Stimulated activated CD4-positive, alpha-beta T cell treated with anti-CD3 and anti-CD28 coated beads, Interleukin-4, amount 100 ng/mL, for 4 hours (primary cell): ENCODE data around the gene ECSCR.
"Not testable (repeated sequence)": the region's sequence is repeated elsewhere in the genome, so short reads cannot be mapped to it uniquely, and the experiment has no call there.

Experiments
- DNase-seq, 2 experiments: peaks; one replicate each; pipeline ENCODE4 v3.0.0-alpha.2; 2020

Gene ECSCR, protein sequence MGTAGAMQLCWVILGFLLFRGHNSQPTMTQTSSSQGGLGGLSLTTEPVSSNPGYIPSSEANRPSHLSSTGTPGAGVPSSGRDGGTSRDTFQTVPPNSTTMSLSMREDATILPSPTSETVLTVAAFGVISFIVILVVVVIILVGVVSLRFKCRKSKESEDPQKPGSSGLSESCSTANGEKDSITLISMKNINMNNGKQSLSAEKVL

DNA sequence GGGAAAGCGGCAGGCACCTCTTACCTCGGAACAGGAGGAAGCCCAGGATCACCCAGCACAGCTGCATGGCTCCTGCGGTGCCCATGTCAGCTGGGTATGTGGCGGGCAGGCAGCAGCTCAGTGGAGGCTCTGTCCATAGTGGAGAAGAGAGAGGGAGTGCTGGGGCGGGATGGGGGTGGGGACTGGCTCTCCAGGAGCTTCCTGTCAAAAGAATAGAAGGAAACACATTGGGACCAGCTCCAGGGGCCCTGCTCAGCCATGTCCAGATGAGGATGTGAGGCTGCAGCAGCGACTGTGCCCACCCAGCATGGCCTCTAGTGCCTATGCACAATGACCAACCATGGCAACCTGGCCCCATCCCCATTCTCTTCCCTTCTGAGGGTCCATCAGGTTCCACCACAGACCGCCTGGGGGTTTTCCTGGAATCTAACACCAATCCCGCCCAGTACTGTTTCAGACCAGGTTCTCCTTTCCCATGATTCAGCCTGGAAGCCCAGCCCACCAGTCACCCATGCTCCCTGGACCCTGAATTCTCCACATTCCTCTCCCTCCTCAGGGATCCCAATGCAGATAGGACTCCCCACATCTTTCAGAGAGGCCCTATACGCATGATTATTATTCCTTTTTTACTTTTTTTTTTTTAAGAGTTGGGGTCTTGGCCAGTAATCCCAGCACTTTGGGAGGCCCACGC lies at the start of gene ECSCR:
Gene ECSCR (minus strand): TSS at position 158 of the 691 bp plus-strand sequence. CDS start 73 bp downstream, at position 85.
- no peak for DNase-seq

DNA sequence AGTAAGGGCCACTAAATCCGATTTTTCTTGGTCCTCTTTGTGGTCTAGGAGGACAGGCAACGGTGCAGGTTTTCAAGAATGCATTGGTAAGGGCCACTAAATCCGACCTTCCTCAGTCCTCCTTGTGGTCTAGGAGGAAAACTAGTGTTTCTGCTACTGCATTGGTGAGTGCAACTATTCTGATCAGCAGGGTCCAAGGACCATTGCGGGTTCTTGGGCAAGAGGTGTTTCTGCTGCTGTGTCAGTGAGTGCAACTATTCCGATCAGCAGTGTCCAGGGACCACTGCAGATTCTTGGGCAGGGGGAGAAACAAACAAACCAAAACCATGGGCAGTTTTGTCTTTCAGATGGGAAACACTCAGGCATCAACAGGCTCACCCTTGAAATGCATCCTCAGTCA lies 42.2 kb upstream of the ECSCR start:
- not testable (repeated sequence) for DNase-seq

DNA sequence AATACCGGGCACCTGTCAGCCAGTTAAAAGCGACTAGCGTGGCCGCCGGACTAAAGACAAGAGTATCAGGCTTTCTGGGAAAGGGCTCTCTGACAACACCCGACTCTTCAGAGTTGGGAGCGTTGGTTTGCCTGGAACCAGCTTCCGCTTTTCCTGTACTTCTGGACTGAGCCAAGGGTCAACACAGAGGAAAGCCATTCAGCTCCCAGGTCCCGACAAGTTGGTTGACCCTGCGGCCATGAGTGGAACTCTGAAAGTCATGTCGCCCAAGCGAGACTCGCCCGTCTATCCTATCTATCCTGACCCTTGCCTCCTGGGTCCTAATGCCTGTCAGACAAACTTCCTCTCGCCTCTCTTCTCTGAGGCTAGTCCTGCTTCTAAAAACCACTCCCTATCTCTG lies 41.3 kb upstream of the ECSCR start:
- not testable (repeated sequence) for DNase-seq

DNA sequence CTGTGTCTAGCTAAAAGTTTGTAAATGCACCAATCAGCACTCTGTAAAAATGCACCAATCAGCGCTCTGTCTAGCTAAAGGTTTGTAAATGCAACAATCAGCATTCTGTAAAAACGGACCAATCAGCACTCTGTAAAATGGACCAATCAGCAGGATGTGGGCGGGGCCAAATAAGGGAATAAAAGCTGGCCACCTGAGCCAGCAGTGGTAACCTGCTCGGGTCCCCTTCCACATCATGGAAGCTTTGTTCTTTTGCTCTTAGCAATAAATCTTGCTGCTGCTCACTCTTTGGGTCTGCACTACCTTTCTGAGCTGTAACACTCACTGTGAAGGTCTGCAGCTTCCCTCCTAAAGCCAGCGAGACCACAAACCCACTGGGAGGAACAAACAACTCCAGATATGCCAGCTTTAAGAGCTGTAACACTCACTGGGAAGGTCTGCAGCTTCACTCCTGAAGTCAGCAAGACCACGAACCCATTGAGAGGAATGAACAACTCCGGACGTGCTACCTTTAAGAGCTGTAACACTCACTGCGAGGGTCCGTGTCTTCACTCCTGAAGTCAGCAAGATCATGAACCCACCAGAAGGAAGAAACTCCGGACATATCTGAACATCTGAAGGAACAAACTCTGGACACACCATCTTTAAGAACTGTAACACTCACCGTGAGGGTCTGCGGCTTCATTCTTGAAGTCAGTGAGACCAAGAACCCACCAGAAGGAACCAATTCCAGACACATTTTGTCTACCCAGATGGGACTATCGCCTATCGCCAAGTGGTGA lies 40.7 kb upstream of the ECSCR start:
- DNase-seq: not testable (repeated sequence)

DNA sequence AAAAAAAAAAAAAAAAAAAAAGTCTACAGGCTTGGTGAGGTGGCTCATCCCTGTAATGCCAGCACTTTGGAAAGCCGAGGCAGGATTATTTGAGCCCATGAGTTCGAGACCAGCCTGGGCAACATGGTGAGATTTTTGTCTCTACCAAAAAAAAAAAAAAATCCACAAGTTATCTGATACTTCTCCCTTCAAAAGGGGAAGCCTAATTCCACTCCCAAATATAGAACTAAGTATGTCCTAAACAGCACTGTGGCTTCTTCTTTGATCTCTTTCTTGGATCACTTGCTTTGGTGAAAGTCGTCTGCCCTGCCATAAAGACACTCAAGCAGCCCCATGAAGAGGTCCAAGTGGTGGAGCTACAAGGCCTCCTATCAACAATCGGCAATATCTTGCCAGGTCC lies 38.8 kb upstream of the ECSCR start:
- no peak for DNase-seq

DNA sequence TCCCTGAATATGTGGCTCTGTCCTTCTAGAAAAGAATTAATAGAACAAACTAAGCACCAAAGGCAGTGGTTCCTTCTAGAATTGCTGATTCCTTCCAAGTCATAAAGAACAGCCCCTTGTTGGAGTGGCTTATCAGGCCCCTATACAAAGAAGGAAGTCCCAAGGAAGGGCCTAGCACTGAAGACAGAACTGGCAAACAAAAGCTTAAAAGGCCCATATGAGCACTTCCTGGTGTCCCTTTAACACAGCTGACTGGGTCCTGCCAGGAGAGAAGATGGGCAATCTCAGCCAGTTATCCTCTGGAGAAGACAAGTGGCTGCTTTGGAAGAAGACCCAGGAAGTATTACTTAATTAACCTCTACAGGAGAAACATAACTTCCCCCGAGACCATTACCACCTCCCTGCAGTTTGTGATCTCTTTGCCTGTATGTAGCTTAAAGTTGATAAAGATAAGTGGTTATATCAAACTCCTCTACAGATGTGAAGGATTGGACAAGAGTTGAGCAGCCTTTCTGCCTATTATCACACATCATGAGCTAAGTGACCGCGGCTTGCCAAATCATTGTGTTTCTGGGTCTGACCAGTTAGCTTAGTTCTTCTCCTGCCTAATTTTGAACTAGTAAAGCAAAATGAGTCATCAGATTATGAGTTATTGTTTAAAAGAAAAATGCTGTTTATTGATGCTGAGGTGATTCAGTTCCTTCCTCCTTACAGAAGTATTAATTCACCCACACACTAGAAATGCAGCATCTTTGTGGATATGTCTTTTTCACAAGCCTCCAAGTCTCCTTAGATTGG lies 33.3 kb upstream of the ECSCR start:
- DNase-seq: no peak

DNA sequence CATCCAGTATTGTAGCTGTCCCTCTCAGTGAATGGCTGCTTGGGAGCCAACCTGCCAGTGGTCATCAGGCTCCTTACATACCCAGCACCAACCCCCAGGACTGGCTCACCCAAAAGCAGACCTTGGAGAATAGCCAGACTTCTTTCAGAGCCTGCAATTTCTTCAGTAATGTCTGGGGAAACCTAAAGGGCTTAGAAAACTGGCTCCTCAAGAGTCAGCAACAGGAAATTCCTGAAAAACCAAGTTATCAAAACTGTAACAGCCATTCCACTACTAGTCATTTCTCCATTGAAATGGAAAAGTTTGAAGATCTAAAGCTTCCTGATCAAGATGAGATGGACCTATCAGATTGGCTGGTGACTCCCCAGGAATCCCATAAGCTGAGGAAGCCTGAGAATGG lies 32.3 kb upstream of the ECSCR start:
- no peak for DNase-seq

DNA sequence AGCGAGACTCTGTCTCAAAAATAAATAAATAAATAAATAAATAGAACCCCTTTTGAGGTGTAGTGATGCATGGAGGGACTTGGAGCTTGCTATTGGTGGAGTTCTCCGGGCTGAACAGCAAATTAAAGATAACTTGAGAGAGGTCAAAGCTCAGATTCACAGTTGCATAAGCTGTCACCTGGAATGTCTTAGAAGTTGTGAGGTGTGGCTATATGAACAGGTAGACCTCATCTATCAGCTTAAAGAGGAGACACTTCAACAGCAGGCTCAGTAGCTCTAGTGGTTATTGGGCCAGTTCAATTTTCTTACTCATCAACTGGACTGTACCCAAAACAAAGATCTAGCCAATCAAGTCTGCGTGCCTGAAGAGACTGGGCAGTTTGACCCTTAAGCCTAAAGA lies 31.7 kb upstream of the ECSCR start:
- DNase-seq: no peak

DNA sequence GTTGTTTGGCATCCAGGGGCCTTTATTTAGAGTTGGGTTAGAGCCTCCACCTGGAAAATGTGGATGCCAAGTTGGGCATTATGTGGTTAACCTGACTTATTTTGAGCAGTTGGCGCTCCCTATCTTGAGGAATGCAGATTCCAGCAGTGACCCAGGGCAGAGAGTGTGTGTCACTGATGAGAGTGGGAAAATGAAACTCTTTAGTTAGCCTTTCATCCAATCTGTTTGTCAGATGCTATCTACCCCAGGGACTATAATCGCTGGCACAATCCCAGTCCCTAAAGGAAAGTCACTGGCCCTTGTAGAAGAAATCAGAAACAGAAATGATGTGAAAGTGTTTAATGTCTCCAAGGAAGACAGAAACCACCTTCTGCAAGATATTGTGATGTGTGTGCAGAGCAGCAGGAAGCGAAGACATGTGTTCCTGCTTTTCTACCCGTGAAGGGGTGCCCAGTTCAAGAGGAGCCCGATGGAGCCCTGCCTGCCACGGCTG lies 30.2 kb upstream of the ECSCR start:
- no peak for DNase-seq

DNA sequence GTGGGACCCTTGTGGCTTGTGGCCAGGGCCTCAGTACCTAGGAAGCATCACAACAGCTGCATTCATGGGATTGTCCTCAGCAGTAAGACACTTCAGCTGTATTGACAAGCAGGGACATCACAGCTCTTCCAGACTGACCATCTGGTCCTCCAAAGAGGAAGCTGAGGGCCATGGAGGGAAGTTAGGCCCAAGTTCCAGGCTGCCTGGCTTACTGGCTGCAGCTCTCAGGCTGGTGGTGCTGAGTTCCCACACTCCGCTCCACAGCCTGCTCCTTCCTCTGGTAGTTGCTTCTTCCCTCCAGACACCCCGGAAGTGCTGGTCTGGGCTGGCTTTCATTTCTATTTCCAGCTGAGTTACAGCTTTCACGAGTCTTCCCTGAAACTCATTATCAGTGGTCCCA lies 25.7 kb upstream of the ECSCR start:
- no peak for DNase-seq

DNA sequence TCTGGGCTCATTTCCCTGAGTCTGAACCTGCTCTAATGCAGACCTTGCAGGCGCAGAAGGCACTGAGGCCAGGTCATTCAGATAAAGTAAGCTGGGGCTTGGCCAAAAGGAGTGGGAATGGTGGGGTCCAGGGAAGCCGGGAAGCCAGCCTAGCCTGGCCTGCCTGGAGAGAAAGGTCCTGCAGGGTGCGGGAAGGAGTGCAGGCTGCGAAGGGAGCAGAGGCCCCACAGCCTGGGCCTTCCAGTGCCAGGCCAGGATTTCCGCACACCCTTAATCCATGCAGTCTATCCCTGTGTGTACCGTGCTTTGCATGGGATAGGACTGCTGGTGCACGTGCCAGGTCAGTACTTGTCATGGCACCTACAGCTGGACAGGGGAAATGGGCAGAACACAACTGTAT lies 23.7 kb upstream of the ECSCR start:
- no peak for DNase-seq

DNA sequence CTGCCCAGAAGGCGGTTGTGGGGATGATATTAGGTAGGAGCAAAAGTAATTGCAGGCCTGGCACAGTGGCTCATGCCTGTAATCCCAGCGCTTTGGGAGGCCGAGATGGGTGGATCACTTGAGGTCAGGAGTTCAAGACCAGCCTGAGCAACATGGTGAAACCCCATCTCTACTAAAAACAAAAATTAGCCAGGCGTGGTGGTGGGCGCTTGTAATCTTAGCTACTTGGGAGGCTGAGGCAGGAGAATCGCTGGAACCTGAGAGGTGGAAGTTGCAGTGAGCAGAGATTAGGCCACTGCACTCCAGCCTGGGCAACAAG lies 20.3 kb upstream of the ECSCR start:
- DNase-seq: not testable (repeated sequence)

DNA sequence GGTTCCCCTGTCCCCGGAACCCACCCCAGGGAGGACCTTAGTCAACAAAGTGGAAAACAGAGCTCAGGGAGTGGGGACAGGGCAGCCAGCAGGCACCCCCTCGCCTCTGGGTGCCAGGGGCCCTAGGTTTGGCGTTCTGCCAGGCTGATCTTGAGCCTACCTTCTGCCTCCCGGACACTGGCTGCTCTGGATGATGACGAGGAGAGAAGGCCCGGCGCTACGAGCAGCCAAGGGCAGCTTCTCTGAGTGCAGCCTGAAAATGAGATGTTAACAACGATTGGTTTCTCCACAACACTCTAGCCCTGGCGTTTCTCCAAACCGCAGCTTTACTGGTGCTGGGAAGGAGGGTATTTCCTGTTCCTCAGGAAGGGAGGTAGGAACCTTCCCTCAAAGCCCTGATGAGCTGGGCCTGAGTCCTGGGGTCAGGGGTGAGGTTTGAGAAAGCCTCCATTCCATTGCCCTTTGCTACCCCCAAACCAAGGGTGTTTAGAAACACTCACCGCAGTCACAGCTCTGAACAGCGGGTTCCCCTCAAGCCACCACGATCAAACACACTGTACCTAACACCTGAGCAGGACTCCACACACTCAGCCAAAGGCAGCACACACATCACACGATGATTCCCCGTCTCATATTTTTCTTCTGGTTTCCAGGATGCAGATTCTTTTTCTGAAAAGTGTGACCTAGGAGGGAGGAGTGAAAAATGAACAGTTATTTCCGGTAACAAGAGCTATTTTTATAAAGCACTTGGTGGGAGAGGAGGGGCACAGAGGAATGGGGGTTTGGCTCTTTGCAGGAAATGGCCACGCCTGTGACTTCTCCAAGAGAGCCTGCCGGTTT lies 19.7 kb upstream of the ECSCR start, which contains the start of gene STING1:
Gene STING1 (minus strand): TSS at position 709 of the 840 bp plus-strand sequence. CDS start 1,054 bp downstream, outside the sequence.
- peak; percentile 43 for DNase-seq

DNA sequence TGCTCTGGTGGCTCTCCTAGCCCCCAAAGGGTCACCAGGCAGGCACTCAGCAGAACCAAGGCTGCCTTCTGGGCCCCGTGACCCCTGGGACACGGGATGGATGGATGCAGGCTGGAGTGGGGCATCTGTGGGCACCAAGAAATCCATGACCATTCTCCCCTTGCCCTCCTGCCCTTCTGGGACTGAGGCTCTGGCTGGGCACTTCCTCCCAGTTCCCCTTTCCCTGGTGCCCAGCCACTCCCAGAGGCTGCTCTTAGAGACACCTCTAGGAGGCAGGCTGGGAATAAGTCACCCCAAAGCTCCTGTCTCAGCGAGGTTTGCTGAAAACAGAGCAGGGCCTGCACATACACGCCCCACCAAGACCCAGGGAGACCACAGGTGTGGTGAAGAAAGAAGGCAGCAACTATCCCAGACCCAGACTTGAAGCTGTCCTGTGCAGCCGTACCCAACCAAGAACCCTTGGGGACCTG lies 19.1 kb upstream of the ECSCR start:
- no peak for DNase-seq

DNA sequence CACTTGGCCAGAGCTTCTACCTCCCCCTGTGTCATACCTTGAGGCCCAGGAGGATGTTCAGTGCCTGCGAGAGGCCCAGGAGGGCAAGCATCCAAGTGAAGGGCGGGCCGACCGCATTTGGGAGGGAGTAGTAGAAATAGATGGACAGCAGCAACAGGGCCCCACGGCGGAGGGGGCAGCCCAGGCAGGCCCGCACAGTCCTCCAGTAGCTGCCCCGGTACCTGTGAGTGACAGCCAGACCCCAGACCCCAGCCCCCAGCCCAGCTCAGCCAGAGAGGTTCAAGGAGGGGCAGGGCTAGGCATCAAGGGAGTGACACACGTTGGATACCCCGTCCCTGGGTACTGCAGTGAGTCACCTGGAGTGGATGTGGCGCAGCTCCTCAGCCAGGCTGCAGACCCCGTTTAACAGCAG lies 18.6 kb upstream of the ECSCR start:
- peak in 1 of 2 experiments; percentile 48 for DNase-seq

DNA sequence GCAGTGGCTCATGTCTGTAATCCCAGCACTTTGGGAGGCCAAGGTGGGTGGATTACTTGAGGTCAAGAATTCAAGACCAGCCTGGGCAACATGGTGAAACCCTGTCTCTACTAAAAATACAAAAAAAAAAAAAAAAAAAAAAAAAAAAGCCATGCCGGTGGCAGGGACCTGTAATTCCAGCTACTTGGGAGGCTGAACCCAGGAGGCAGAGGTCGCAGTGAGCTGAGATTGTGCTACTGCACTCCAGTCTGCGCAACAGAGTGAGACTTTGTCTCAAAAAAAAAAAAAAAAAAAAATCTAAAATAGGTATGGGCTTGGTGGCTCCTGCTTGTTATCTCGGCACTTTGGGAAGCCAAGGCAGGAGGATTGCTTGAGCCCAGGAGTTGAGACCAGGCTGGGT lies 17.2 kb upstream of the ECSCR start:
- DNase-seq: not testable (repeated sequence)

DNA sequence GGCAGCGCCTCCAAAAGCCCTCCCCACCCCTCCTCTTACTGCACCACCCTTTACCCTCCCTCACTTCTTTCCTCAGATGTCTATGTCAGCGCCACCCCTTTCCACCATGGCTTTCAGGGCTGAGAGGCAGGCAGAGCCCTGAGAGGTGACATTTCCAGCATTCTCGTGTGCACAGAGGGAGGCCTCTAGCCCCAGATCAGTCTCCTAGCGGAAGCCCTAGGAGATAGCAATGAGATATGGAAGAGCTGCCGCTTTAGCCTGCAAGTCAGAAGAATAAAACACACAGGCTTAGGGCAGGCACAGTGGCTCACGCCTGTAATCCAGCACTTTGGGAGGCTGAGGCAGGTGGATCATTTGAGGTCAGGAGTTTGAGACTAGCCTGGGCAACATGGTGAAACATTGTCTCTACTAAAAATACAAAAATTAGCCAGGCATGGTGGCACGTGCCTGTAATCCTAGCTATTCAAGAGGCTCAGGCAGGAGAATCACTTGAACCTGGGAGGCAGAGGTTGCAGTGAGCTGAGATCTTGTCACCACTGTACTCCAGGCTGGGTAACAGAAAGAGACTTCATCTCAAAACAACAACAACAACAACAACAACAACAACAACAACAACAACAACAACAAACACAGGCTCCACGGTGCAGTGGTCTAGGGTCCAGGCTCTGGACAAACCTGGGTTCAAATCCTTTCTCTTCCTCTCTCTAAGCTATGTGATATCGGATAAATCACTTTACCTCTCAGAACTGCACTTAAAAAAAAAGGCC lies 16.3 kb upstream of the ECSCR start:
- DNase-seq: not testable (repeated sequence)

DNA sequence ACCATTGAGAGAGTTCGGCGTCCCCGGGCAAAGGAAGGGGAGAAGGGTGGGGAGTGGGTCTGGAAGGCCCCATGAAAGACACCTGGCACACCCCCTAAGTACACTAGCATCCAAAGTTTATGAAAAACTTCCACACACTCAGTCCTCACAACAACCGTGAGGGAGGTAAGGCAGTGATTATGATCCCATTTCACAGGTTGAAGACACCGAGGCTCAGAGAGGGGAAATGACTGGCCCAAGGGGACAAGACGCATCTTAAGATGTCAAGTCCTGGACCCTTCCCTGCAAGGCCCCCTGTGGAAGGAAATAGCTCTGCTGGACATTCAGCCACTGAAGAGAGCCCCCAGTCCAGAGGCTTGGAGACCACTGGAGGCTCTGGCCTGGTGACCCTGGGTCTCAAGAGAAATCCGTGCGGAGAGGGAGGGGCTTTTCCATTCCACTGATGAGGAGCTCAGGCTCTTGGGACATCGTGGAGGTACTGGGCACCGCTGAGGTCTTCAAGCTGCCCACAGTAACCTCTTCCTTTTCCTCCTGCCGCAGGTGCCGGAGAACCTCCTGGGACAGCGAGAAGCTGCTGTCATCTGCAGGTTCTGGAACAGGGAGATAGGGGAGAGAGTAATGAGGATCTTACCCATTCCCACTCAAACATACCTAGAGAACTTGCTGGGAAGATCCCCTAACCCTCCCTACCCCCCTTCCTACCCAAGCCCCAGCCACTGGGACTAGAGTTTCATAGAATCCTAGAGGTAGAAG lies 13.5 kb upstream of the ECSCR start:
- no peak for DNase-seq

DNA sequence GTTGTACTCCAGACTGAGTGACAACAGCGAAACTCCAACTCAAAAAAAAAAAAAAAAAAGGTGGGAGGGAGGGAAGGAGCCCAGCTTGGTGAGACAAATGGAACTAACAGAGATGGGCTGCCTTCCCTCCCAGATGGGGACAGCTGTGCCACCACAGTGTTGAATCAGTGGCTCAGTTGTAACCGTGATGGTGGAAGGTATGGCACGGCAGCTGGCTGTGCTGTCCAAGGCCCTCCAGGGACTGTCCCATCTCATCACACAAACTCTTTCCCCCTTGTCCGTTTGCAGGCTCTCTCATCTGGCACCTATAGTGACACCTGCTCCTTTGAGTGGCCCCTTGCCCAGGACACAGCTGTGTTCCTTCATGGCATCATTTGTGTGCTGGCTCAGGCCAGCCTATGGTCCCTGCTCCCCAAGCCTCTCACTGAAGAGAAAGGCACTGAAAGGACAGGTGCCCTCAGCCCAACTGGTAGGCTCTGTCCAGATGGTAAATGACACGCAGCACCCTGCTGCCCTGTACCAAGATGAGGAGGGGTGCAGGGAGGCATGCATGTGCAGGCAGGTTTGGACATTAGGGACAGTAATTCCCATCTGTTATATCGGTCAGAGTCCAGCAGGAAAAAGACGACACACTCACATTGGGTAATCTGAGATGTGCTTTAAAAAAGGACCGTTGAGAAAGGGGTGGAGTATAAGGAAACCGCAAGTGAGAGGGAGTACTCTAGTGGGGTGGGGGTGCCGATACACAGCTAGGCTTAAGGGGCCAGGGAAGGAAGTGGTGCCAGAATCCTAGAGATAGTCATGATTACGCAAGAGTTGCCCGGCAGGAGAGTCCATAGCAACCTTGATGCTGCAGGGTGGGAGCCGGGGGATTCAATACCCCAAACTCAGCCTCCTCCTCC lies 12.6 kb upstream of the ECSCR start:
- DNase-seq: no peak
